Measurements from ENCODE around the gene CFAP43.

CFAP43 gene

GRCh38 chr10:104099269-104099668 is 132.9 kb downstream of the CFAP43 start:
- TF ChIP-seq POLR2AphosphoS5 (IDR thresholded peaks at IDR 0.05; ENCODE audit: low read depth, low read length) (no peak), FOXP2 (optimal IDR thresholded peaks at IDR 0.05; ENCODE audit: borderline replicate concordance, extremely low read depth, extremely low read length, insufficient read depth) (no peak), REST (IDR thresholded peaks at IDR 0.05; ENCODE audit: insufficient read depth in 1 of 2, low read depth in 2 of 2, low read length in 2 of 2) (no peak), SIN3A (IDR thresholded peaks at IDR 0.05; ENCODE audit: borderline replicate concordance, insufficient read depth, low read length) (no peak), TAF1 (IDR thresholded peaks at IDR 0.05; ENCODE audit: borderline replicate concordance, insufficient read depth, low read length) (no peak)

- no peak for TF ChIP-seq FOXP2 (optimal IDR thresholded peaks at IDR 0.05; ENCODE audit: borderline replicate concordance, extremely low read depth, extremely low read length, insufficient read depth)
- TF ChIP-seq REST (IDR thresholded peaks at IDR 0.05; ENCODE audit: insufficient read depth in 1 of 2, low read depth in 2 of 2, low read length in 2 of 2), result no peak
- no peak for TF ChIP-seq POLR2AphosphoS5 (IDR thresholded peaks at IDR 0.05; ENCODE audit: low read depth, low read length)
- no peak for TF ChIP-seq SIN3A (IDR thresholded peaks at IDR 0.05; ENCODE audit: borderline replicate concordance, insufficient read depth, low read length)
- TF ChIP-seq TAF1 (IDR thresholded peaks at IDR 0.05; ENCODE audit: borderline replicate concordance, insufficient read depth, low read length), result no peak
These were observed 133.7 kb downstream of the CFAP43 start for GRCh38 chr10:104098358-104098925.

GRCh38 chr10:104096692-104097091 is 135.5 kb downstream of the CFAP43 start:
- TF ChIP-seq TAF1 (IDR thresholded peaks at IDR 0.05; ENCODE audit: borderline replicate concordance, insufficient read depth, low read length) (no peak), FOXP2 (optimal IDR thresholded peaks at IDR 0.05; ENCODE audit: borderline replicate concordance, extremely low read depth, extremely low read length, insufficient read depth) (no peak), REST (IDR thresholded peaks at IDR 0.05; ENCODE audit: insufficient read depth in 1 of 2, low read depth in 2 of 2, low read length in 2 of 2) (no peak)

GRCh38 chr10:104092749-104093148 is 139.4 kb downstream of the CFAP43 start:
- TF ChIP-seq TAF1 (IDR thresholded peaks at IDR 0.05; ENCODE audit: borderline replicate concordance, insufficient read depth, low read length), result no peak
- TF ChIP-seq POLR2AphosphoS5 (IDR thresholded peaks at IDR 0.05; ENCODE audit: low read depth, low read length), result no peak
- TF ChIP-seq FOXP2 (optimal IDR thresholded peaks at IDR 0.05; ENCODE audit: borderline replicate concordance, extremely low read depth, extremely low read length, insufficient read depth), result no peak
- no peak for TF ChIP-seq SIN3A (IDR thresholded peaks at IDR 0.05; ENCODE audit: borderline replicate concordance, insufficient read depth, low read length)
- TF ChIP-seq REST (IDR thresholded peaks at IDR 0.05; ENCODE audit: insufficient read depth in 1 of 2, low read depth in 2 of 2, low read length in 2 of 2), result no peak

GRCh38 chr10:104090611-104091010 is 141.6 kb downstream of the CFAP43 start:
- TF ChIP-seq POLR2AphosphoS5 (IDR thresholded peaks at IDR 0.05; ENCODE audit: low read depth, low read length), result no peak
- TF ChIP-seq TAF1 (IDR thresholded peaks at IDR 0.05; ENCODE audit: borderline replicate concordance, insufficient read depth, low read length), result no peak
- TF ChIP-seq REST (IDR thresholded peaks at IDR 0.05; ENCODE audit: insufficient read depth in 1 of 2, low read depth in 2 of 2, low read length in 2 of 2), result no peak
- no peak for TF ChIP-seq FOXP2 (optimal IDR thresholded peaks at IDR 0.05; ENCODE audit: borderline replicate concordance, extremely low read depth, extremely low read length, insufficient read depth)
- TF ChIP-seq SIN3A (IDR thresholded peaks at IDR 0.05; ENCODE audit: borderline replicate concordance, insufficient read depth, low read length), result no peak

All from PFSK-1 (cell line).